ENCODE results near the gene PDGFD.

DNA sequence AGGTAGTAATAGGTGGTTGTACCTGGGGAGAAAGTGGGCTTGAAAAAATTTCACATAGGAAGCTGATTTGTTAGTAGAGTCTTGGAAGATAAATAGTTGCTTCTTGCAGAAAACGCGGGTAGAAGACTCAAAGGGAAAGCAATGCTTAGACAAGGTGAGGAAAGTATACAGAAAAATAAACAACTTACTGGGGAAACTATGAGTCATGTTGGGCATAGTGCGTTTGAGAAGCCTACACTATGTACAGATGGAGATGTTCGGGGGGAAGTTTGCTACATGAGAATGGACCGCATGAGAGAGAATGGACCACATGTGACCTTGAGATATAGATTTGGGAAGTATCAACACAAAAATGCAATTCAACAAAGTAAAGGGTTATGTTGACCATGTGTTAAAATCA, 214.2 kb downstream of the PDGFD start:
- TF ChIP-seq EZH2phosphoT487 (IDR thresholded peaks at IDR 0.05; ENCODE audit: low read depth) (no peak), CTCF (IDR thresholded peaks at IDR 0.05; ENCODE audit: low read depth, low read length) (no peak)

All from OCI-LY3 (cell line).